ENCODE data around the gene CABP7.

Gene CABP7

DNA sequence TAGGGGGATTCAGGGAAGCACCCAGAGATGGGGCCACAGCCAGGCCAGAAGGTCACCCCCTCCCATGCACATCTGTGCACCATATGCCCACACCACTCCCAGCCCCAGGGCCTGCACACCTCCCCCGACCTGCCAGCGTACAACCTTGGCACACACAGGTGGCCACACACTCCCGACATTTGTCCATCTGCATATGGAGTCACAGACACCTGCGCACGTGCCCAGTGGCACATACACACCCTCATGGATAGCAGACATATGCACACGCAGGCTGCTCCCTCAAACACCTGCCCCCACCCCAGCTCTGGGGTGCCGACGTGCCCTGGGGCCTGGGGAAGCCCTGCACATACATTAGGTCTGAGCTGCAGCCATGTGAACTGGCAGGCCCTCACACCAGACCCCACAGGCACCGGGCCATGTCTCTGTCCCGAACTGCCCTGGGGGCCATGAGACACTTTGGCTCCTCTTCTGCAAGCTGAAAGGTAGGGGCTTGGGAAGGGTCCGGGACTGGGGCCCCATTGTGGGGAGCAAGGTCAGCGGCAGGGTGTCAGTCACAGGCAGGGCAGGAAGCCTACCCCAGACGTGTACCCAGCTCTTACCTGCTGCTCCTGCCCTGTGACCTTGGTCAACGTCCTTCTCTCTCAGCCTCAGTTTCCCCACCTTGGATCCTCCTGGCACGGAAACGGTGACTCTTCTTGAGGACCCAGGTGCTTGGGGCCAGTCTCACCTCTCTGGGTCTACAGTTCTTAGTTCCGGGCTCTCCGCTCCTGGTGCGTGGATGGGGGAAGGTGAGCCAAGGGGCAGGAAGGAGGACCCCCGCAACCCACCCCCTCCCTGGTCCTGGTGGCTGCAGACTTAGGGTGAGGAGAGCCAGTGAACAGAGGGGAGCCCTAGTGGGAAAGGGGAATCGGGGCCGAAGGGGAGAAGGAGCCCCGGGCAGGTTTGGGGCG, 579 bp upstream of the CABP7 start:
- no peaks in the 10 kb centered on the region for H3K4me1 ChIP-seq (ENCODE audit: control insufficient read depth, low read length)
- H3F3A ChIP-seq (ENCODE audit: control insufficient read depth, insufficient read depth): no peaks in the 10 kb centered on the region
- H3K79me2 ChIP-seq (ENCODE audit: control insufficient read depth, low read length): no peaks in the 10 kb centered on the region
- no peaks in the 10 kb centered on the region for H3K36me3 ChIP-seq (ENCODE audit: control insufficient read depth, low read length)
- no peaks in the 10 kb centered on the region; the same call in 1 of the 2 replicates for H4K20me1 ChIP-seq (ENCODE audit: control insufficient read depth, insufficient read depth, low read depth, low read length)
- no peaks in the 10 kb centered on the region for H3K9me3 ChIP-seq (ENCODE audit: control insufficient read depth, insufficient read depth, low read length)
- H3K27me3 ChIP-seq (ENCODE audit: control insufficient read depth, low read length): peaks cover 3% of the 10 kb centered on the region; the same call in 1 of the 2 replicates
- H3K4me3 ChIP-seq (ENCODE audit: low read length): no peak overlapping the region
- no peaks in the 10 kb centered on the region for H3K9me2 ChIP-seq (replicated peaks; ENCODE audit: control insufficient read depth, low read length)
- TF ChIP-seq, protein P1, sequence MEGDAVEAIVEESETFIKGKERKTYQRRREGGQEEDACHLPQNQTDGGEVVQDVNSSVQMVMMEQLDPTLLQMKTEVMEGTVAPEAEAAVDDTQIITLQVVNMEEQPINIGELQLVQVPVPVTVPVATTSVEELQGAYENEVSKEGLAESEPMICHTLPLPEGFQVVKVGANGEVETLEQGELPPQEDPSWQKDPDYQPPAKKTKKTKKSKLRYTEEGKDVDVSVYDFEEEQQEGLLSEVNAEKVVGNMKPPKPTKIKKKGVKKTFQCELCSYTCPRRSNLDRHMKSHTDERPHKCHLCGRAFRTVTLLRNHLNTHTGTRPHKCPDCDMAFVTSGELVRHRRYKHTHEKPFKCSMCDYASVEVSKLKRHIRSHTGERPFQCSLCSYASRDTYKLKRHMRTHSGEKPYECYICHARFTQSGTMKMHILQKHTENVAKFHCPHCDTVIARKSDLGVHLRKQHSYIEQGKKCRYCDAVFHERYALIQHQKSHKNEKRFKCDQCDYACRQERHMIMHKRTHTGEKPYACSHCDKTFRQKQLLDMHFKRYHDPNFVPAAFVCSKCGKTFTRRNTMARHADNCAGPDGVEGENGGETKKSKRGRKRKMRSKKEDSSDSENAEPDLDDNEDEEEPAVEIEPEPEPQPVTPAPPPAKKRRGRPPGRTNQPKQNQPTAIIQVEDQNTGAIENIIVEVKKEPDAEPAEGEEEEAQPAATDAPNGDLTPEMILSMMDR (IDR thresholded peaks at IDR 0.05; ENCODE audit: low read depth, low read length, poor library complexity, severe bottlenecking): no peak
- TF ChIP-seq EZH2phosphoT487 (IDR thresholded peaks at IDR 0.05; ENCODE audit: borderline replicate concordance, low read length): no peak
- no peak overlapping the region for H3K4me2 ChIP-seq (ENCODE audit: low read length)
- no peak overlapping the region for H3K27ac ChIP-seq (ENCODE audit: low read depth, low read length)

DNA sequence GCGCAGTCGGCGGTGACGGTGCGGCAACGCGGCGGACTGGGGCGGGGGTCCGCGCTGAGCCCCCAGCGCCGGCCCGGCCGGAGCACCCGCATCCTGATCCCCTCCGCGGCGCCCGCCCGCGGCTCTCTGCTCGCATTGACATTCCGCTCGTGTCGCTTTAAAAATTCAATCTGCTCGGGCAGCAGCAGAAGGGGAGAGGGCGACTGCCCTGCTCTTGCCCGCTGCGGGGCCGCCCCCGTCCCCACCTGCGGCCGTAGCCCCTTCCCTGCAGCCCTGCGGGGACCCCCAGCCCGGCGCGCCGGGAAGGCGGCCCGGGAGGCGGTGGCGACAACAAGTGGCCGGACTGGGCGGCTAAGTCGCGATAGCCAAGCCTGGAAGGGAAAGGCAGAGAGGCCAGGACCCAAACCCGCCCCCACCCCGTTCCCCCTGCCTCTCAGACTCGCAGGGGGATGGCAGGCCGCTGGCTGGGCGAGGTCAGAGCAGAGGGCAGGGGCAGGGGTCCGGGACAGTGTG, 1.1 kb downstream of the CABP7 start:
- Histone ChIP-seq H3K4me3 (ENCODE audit: low read length) (no peak overlapping the region), H3K4me2 (ENCODE audit: low read length) (no peak overlapping the region), H3K27ac (ENCODE audit: low read depth, low read length) (no peak overlapping the region), H3K9me2 (replicated peaks; ENCODE audit: control insufficient read depth, low read length) (no peaks in the 10 kb centered on the region), H4K20me1 (ENCODE audit: control insufficient read depth, insufficient read depth, low read depth, low read length) (no peaks in the 10 kb centered on the region; the same call in 1 of the 2 replicates), H3K4me1 (ENCODE audit: control insufficient read depth, low read length) (no peaks in the 10 kb centered on the region), H3F3A (ENCODE audit: control insufficient read depth, insufficient read depth) (no peaks in the 10 kb centered on the region), H3K27me3 (ENCODE audit: control insufficient read depth, low read length) (peaks cover 3% of the 10 kb centered on the region; the same call in 1 of the 2 replicates), H3K79me2 (ENCODE audit: control insufficient read depth, low read length) (no peaks in the 10 kb centered on the region), H3K9me3 (ENCODE audit: control insufficient read depth, insufficient read depth, low read length) (no peaks in the 10 kb centered on the region), H3K36me3 (ENCODE audit: control insufficient read depth, low read length) (no peaks in the 10 kb centered on the region)
- no peak for TF ChIP-seq EZH2phosphoT487 (IDR thresholded peaks at IDR 0.05; ENCODE audit: borderline replicate concordance, low read length)
- TF ChIP-seq, protein P1 (IDR thresholded peaks at IDR 0.05; ENCODE audit: low read depth, low read length, poor library complexity, severe bottlenecking): no peak

DNA sequence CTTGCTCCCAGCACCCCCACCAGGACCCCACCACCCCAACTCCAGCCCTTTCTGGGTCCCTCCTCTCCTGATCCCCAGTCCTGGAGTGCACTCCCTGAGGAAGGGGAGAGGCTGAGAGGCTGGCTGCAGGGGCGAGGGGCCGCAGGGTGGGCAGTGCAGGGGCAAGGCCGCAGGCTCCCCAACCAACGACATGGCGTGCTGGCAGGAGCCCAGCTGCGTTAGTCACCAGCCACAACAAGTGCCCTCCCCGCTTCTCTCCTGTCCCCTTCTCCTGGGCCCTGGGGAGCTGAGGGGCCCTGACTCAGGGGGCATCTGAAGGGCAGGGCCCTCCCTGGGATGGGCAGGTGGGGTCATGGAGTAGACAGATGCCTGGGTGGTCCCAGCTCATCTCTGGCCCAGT, 2.3 kb downstream of the CABP7 start:
- no peaks in the 10 kb centered on the region for H4K20me1 ChIP-seq (ENCODE audit: control insufficient read depth, insufficient read depth, low read depth, low read length)
- peaks cover 3% of the 10 kb centered on the region; the same call in 1 of the 2 replicates for H3K27me3 ChIP-seq (ENCODE audit: control insufficient read depth, low read length)

More for the DNA sequence above, 2.3 kb downstream of the CABP7 start:
- Histone ChIP-seq H3K4me3 (ENCODE audit: low read length) (no peak overlapping the region), H3F3A (ENCODE audit: control insufficient read depth, insufficient read depth) (no peaks in the 10 kb centered on the region), H3K9me2 (replicated peaks; ENCODE audit: control insufficient read depth, low read length) (no peaks in the 10 kb centered on the region), H3K4me2 (ENCODE audit: low read length) (no peak overlapping the region), H3K4me1 (ENCODE audit: control insufficient read depth, low read length) (no peaks in the 10 kb centered on the region), H3K27ac (ENCODE audit: low read depth, low read length) (no peak overlapping the region), H3K79me2 (ENCODE audit: control insufficient read depth, low read length) (no peaks in the 10 kb centered on the region), H3K36me3 (ENCODE audit: control insufficient read depth, low read length) (no peaks in the 10 kb centered on the region), H3K9me3 (ENCODE audit: control insufficient read depth, insufficient read depth, low read length) (no peaks in the 10 kb centered on the region)
- TF ChIP-seq, protein P1 (IDR thresholded peaks at IDR 0.05; ENCODE audit: low read depth, low read length, poor library complexity, severe bottlenecking): no peak
- no peak for TF ChIP-seq EZH2phosphoT487 (IDR thresholded peaks at IDR 0.05; ENCODE audit: borderline replicate concordance, low read length)

Measured in DOHH2 (cell line).